Testis (tissue), 3 donors: ENCODE data around the gene P3R3URF. TPM values are rescaled to one million over a fixed set of nuclear protein-coding genes. Genes with fewer than 3 reads are reported as not detected.
A peak's percentile ranks its signal among the peaks of the same experiment; 100 is the strongest.

Experiments
- DNase-seq: peaks from one replicate; pipeline ENCODE4 v3.0.0-alpha.2; 2019
- H3K27ac ChIP-seq, 2 donors: fragments of 200-600 bp; sonication (generic); one replicate each; pipeline ENCODE4 v1.5.1; 2019
- H3K27me3 ChIP-seq: fragments of 200-600 bp; sonication (generic); one replicate; pipeline ENCODE4 v1.5.1; 2019
- H3K36me3 ChIP-seq: fragments of 200-600 bp; sonication (generic); one replicate; pipeline ENCODE4 v1.5.1; 2017; ENCODE audit warnings: low read depth; ENCODE audit errors: missing control alignments
- H3K4me1 ChIP-seq: fragments of 200-600 bp; sonication (generic); one replicate; pipeline ENCODE4 v1.5.1; 2019
- H3K4me3 ChIP-seq, 2 donors: fragments of 200-600 bp; sonication (generic); one replicate each; pipeline ENCODE4 v1.5.1; 2017 to 2019
- H3K9me3 ChIP-seq: fragments of 200-600 bp; sonication (generic); one replicate; pipeline ENCODE4 v1.5.1; 2017
- CTCF ChIP-seq, 3 experiments: fragments of 450-650 bp in 2 of 3; fragments of 200-600 bp in 1 of 3; sonication (generic) in 1 of 3; IDR thresholded peaks; one replicate each; pipeline ENCODE4 v1.5.1; 2016 to 2019; ENCODE audit warnings: antibody characterized with exemption in 3 of 3, mild to moderate bottlenecking in 2 of 3, moderate library complexity in 1 of 3
- POLR2A ChIP-seq: fragments of 450-650 bp; IDR thresholded peaks from one replicate; pipeline ENCODE4 v1.6.1; 2017; ENCODE audit warnings: antibody characterized with exemption, mild to moderate bottlenecking, moderate library complexity
- WGBS, 2 donors: methylation state at CpG; one replicate each; pipeline ENCODE4 v1.1.5; 2018; 5-methylcytosine and 5-hydroxymethylcytosine counted together
- intact Hi-C: fragments of 100-400 bp; cut with DNase I; formaldehyde crosslinking; loops from one replicate; pipeline ENCODE4 v1.15.1; 2023; ENCODE audit warnings: low total_unique reads
- polyA plus RNA-seq: library from polyadenylated mRNA; stranded (reverse); fragments of 350-450 nt; fragmentation: Illumina TruSeq; extraction: RNeasy Lipid Tissue Mini Kit (QIAGEN cat#74804); gene quantifications from one replicate; pipeline ENCODE4 v1.2.3, GENCODE V29; 2014; ENCODE audit warnings: low read depth, low replicate concordance; ENCODE audit not compliant: insufficient read depth
- total RNA-seq, 2 donors: library from RNA; depleted of rRNA; stranded (reverse); fragments of >200 nt; gene quantifications; one replicate each; pipeline ENCODE4 v1.2.3, GENCODE V29; 2016

P3R3URF gene
- total and polyA plus RNA-seq, 3 donors from 2014 or later: 35.0 to 123 (median 69.1) TPM

DNA sequence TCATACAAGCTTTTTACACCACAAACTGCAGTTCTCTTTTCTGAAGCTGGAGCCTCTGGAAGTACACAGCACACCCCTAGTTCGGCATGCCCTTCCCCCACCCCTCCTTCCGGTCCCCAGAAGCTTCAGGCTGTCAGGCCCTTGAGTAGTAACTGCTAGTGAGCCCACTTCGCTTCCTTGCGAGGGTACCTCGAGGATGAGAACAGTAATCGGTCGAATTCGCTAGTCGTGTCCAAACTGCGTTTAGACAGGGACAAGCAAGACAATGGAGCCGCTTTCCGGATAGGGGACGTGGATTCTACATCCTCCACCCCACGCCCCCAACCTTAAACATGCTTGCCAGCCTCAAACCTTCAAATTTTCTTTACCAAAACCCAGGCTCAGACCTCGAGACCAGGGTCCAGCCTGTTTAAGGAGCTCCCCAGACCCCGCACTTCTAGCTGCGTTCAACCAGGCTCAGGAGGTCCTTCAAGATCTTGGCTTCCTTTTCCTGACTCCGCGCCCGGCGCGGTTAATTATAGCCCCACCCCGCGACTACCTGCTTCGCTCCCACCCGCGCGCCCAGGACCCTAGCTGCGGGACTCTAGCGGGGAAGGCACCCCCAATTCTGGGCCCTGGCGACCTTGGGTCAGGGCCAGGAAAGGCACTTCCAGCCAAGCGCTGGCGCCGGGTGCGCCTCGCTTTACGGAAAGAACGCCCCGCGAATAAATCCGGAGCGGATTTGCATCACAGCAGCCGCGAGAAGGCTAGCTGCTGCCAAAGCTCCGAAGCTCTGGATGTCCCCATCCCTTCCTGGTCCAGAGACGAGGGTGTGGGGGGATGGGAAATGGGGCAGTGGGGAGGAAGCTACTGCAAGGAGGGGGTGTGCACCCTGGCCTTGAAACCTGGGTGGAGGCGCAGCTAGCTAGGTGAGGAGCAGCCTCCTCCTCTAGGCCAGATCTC, 9.5 kb downstream of the P3R3URF start:
- intact Hi-C loops: no loop called here
- H3K4me3 ChIP-seq: peak overlapping the region; percentile 26 to 58

DNA sequence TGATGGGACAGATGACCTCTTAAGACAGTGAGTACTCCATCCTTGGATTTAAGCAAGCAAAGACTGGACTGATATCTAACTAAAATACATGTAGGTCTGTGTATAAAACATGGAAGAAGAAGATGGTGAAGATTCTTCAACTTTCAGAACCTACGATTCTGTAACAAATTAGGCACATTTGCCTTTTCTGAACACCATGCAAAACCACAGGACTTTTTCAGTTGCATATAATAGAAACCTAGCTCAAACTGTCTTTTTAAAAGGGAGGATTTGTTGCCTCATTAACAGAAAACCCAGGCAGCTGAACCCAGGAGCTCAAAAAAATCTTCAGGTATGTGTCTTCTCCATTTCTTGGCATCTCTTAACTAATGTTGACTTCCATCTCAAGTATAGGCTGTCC, 16.1 kb downstream of the P3R3URF start:
- no peak for TF ChIP-seq POLR2A
- no peak for TF ChIP-seq CTCF (IDR thresholded peaks at IDR 0.05)
- H3K27ac ChIP-seq: no peak overlapping the region
- intact Hi-C loops: no loop called here
- no peaks in the 10 kb centered on the region for H3K27me3 ChIP-seq
- DNase-seq: no peak
- H3K36me3 ChIP-seq: no peaks in the 10 kb centered on the region
- H3K4me1 ChIP-seq: no peaks in the 10 kb centered on the region
- WGBS, 2 donors: 90 to 93% methylated on average over 1 of the region's 1 CpG
- no peaks in the 10 kb centered on the region for H3K9me3 ChIP-seq
- no peak overlapping the region for H3K4me3 ChIP-seq

More for the DNA sequence above, 9.5 kb downstream of the P3R3URF start:
- Histone ChIP-seq H3K9me3 (no peaks in the 10 kb centered on the region), H3K27me3 (no peaks in the 10 kb centered on the region), H3K36me3 (no peaks in the 10 kb centered on the region), H3K27ac (peak overlapping the region in 1 of 2 donors; percentile 62), H3K4me1 (peaks cover 5% of the 10 kb centered on the region)
- TF ChIP-seq POLR2A (no peak), CTCF (IDR thresholded peaks at IDR 0.05) (no peak)
- WGBS, 2 donors: 9 to 15% methylated on average over 33 to 45 of the region's 47 CpGs
- DNase-seq: peak; percentile 33

DNA sequence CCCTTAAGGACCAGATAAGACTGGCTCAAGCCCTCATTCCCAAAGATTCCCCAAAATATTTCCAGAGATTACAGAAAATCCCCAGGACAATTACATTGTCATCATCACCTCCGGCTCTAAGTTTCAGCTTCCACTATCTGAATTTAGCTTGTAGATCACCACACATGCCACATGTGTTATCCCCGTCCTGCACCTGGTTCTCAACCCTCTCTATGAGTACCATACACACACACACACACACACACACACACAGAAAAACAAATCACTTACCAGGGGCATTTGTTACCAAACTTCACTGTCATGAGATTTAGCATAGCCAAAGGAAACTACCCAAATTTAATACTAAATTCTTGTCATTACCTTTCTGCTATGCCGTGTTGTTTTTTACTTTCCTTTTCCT, 16.8 kb downstream of the P3R3URF start:
- WGBS, 2 donors: 80% methylated on average over 3 of the region's 3 CpGs
- no peak for DNase-seq
- Histone ChIP-seq H3K27me3 (no peaks in the 10 kb centered on the region), H3K27ac (no peak overlapping the region), H3K4me1 (no peaks in the 10 kb centered on the region), H3K36me3 (no peaks in the 10 kb centered on the region), H3K9me3 (no peaks in the 10 kb centered on the region), H3K4me3 (no peak overlapping the region)
- intact Hi-C loops: no loop called here
- TF ChIP-seq POLR2A (no peak), CTCF (IDR thresholded peaks at IDR 0.05) (no peak)

DNA sequence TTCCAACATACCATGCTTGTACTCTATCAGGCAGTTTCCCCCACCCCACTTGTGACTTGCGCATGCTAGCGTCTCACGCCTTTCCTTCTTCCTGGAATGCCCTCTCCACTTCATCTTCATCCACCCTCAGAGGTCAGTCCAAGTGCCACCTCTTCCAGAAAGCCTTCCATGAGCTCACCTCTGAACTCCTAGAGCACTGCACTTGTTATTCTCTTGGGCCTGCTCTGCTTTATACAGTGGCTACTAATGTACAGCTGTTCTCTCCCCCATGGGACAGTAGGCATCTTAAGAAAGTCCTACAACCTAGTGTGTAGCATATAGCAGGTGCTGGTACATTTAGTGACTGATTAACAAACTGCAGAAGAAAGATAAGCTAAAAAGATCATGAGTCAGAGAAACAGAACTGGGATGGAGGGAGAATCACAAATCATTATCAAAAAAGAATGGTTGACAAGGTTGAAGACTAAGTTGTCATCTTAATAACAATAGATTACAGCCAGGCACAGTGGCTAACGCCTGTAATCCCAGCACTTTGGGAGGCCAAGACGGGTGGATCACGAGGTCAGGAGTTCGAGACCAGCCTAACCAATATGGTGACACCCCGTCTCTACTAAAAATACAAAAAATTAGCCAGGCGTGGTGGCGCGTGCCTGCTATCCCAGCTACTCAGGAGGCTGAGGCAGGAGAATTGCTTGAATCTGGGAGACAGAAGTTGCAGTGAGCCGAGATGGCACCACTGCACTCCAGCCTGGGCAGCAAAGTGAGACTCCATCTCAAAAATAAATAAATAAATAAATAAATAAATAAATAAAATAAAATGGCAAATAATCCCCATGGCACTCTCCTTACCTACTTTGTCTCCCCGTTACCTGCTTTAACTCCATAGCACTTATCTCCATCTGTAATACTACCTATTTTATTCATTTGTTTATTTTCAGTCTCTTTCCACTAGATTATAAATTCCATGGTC, 17.7 kb downstream of the P3R3URF start:
- no peaks in the 10 kb centered on the region for H3K9me3 ChIP-seq
- no peak overlapping the region for H3K27ac ChIP-seq
- no peak for TF ChIP-seq POLR2A
- no peak for TF ChIP-seq CTCF (IDR thresholded peaks at IDR 0.05)
- intact Hi-C loops: no loop called here
- H3K4me3 ChIP-seq: no peak overlapping the region
- WGBS, 2 donors: 93% methylated on average over 13 of the region's 13 CpGs
- H3K27me3 ChIP-seq: no peaks in the 10 kb centered on the region
- no peaks in the 10 kb centered on the region for H3K4me1 ChIP-seq
- DNase-seq: no peak
- H3K36me3 ChIP-seq: no peaks in the 10 kb centered on the region
